K562 (cell line): Measurements from ENCODE around the gene HEATR1. TPM values are rescaled to one million over a fixed set of nuclear protein-coding genes. Genes with fewer than 3 reads are reported as not detected.

Source experiments
- ATF3 ChIP-seq, 2 experiments: fragments of 450-650 bp in 1 of 2; sonication (generic) in 1 of 2; formaldehyde crosslinking in 1 of 2; IDR thresholded peaks in 1 of 2; conservative IDR thresholded peaks in 1 of 2; 2 replicates each; pipeline versions ENCODE4 v1.6.1 to v1.8.1; 2016 to 2023; ENCODE audit warnings: mild to moderate bottlenecking in 2 of 2, moderate library complexity in 2 of 2, inconsistent platforms in 1 of 2, missing genetic modification reagents in 1 of 2
- BDP1 ChIP-seq: IDR thresholded peaks from 3 replicates; pipeline ENCODE4 v1.6.1; 2011; ENCODE audit not compliant: insufficient read length, insufficient read depth
- DMBX1 ChIP-seq: fragments of 250-450 bp; sonication (Bioruptor Pico); IDR thresholded peaks from 2 replicates; pipeline ENCODE4 v1.8.0; 2022; ENCODE audit warnings: inconsistent platforms, mild to moderate bottlenecking, moderate library complexity, borderline replicate concordance
- ELK3 ChIP-seq: fragments of 450-650 bp; formaldehyde crosslinking; IDR thresholded peaks from 2 replicates; pipeline ENCODE4 v1.4.0; 2020; ENCODE audit warnings: mild to moderate bottlenecking
- FOXP1 ChIP-seq: sonication (generic); formaldehyde crosslinking; IDR thresholded peaks from 2 replicates; pipeline ENCODE4 v1.8.0; 2022; ENCODE audit warnings: mild to moderate bottlenecking, missing genetic modification reagents
- GABPB1 ChIP-seq: sonication (generic); formaldehyde crosslinking; IDR thresholded peaks from 2 replicates; pipeline ENCODE4 v1.8.0; 2022; ENCODE audit warnings: mild to moderate bottlenecking, missing genetic modification reagents
- HDAC2 ChIP-seq: fragments of 450-650 bp; IDR thresholded peaks from 2 replicates; pipeline ENCODE4 v1.6.1; 2016; ENCODE audit warnings: mild to moderate bottlenecking
- MXI1 ChIP-seq: IDR thresholded peaks from 2 replicates; pipeline ENCODE4 v1.6.1; 2011; ENCODE audit warnings: low read depth, mild to moderate bottlenecking, improper control_type of control experiment, low read length
- NR2C2 ChIP-seq, 2 experiments: fragments of 200-800 bp in 1 of 2; sonication (Bioruptor generic) in 1 of 2; sonication (generic) in 1 of 2; formaldehyde crosslinking in 1 of 2; IDR thresholded peaks; 2 replicates each; pipeline versions ENCODE4 v1.6.1 to v1.8.0; 2016 to 2022; ENCODE audit warnings: mild to moderate bottlenecking in 1 of 2, missing compliant biosample characterization in 1 of 2, missing genetic modification characterization in 1 of 2, missing genetic modification reagents in 1 of 2
- SMARCA4 ChIP-seq: fragments of 450-650 bp; IDR thresholded peaks from 2 replicates; pipeline ENCODE4 v1.6.1; 2016
- SPI1 ChIP-seq: IDR thresholded peaks from 2 replicates; pipeline ENCODE4 v1.6.1; 2011; ENCODE audit warnings: low read depth, low read length, control low read depth, borderline replicate concordance
- TAF1 ChIP-seq: IDR thresholded peaks from 2 replicates; pipeline ENCODE4 v1.6.1; 2011; ENCODE audit warnings: mild to moderate bottlenecking, low read length, moderate library complexity; ENCODE audit not compliant: insufficient read depth, control insufficient read depth, severe bottlenecking; ENCODE audit errors: extremely low read depth
- TFE3 ChIP-seq: fragments of 450-650 bp; formaldehyde crosslinking; IDR thresholded peaks from 2 replicates; pipeline ENCODE4 v1.4.0; 2020; ENCODE audit warnings: mild to moderate bottlenecking, mixed read lengths
- THRB ChIP-seq: fragments of 450-650 bp; formaldehyde crosslinking; conservative IDR thresholded peaks from 2 replicates; pipeline ENCODE4 v1.4.0; 2022; ENCODE audit warnings: mild to moderate bottlenecking, missing genetic modification characterization
- ZBED1 ChIP-seq: IDR thresholded peaks from 2 replicates; pipeline ENCODE4 v1.6.1; 2014
- ZBTB9 ChIP-seq: fragments of 450-650 bp; formaldehyde crosslinking; IDR thresholded peaks from 2 replicates; pipeline ENCODE4 v1.4.0; 2020; ENCODE audit warnings: mild to moderate bottlenecking, moderate library complexity
- ZNF217 ChIP-seq: sonication (generic); formaldehyde crosslinking; IDR thresholded peaks from 2 replicates; pipeline ENCODE4 v1.8.0; 2022; ENCODE audit warnings: mild to moderate bottlenecking, missing genetic modification reagents
- ZNF23 ChIP-seq: fragments of 250-450 bp; sonication (Bioruptor Pico); IDR thresholded peaks from 2 replicates; pipeline ENCODE4 v1.4.0; 2020; ENCODE audit warnings: mild to moderate bottlenecking
- ZNF347 ChIP-seq: fragments of 450-650 bp; formaldehyde crosslinking; IDR thresholded peaks from 2 replicates; pipeline ENCODE4 v1.4.0; 2020; ENCODE audit warnings: low read depth, mild to moderate bottlenecking, moderate library complexity
- ZNF830 ChIP-seq: fragments of 250-450 bp; sonication (Bioruptor Pico); IDR thresholded peaks from 2 replicates; pipeline ENCODE4 v1.5.0; 2021; ENCODE audit warnings: mild to moderate bottlenecking
- polyA plus RNA-seq, 8 experiments: library from polyadenylated mRNA; depleted of rRNA in 4 of 8; stranded (reverse) in 5 of 8; unstranded in 3 of 8; fragments of >200 nt; fragmentation: Nextera tagmentation in 2 of 8; fragmentation: Illumina TruSeq in 1 of 8; extraction: Ambion mirVana in 2 of 8; extraction: Trizol in 1 of 8; gene quantifications; 2 replicates each; pipeline versions ENCODE4 v1.2.1 to v1.2.3, GENCODE V29; 2011 to 2014; ENCODE audit warnings: inconsistent platforms in 1 of 8, missing spikeins in 1 of 8
- total RNA-seq, 7 experiments: library from RNA; depleted of rRNA in 6 of 7; stranded (reverse); fragments of >200 nt in 6 of 7; fragmentation: Illumina TruSeq in 2 of 7; extraction: Trizol in 2 of 7; gene quantifications; 2 replicates each; pipeline versions ENCODE4 v1.2.1 to v1.2.3, GENCODE V29; 2011 to 2021; ENCODE audit warnings: low replicate concordance in 1 of 7

The HEATR1 gene
- total and polyA plus RNA-seq, 9 of the 15 experiments (the other 6 are each of a cell fraction or from before 2014, with no cell fraction given) = 28.3 to 108 (median 50.9) TPM

- TF ChIP-seq NR2C2 (CRISPR knock-in tag; IDR thresholded peaks at IDR 0.05) (peak; percentile 73), NR2C2 (tag; IDR thresholded peaks at IDR 0.05) (peak; percentile 96), HDAC2 (peak; percentile 80), FOXP1 (peak; percentile 76; the same call in 1 of the 2 replicates), ZBTB9 (CRISPR knock-in tag) (0 out of 2 replicates have a peak, but pooled peaks have one; percentile 26), ZNF217 (CRISPR knock-in tag) (no peak), SMARCA4 (peak; percentile 56; the same call in 1 of the 2 replicates), ELK3 (CRISPR knock-in tag) (no peak), TAF1 (peak; percentile 83), TFE3 (peak; percentile 99), ATF3 (IDR thresholded peaks at IDR 0.05) (no peak; the same call in 1 of the 2 replicates), ATF3 (CRISPR knock-in tag; conservative IDR thresholded peaks at IDR 0.05) (0 out of 2 replicates have a peak, but pooled peaks have one; percentile 52), THRB (CRISPR knock-in tag) (peak; percentile 38; the same call in 1 of the 2 replicates), ZBED1 (0 out of 2 replicates have a peak, but pooled peaks have one; percentile 15), ZNF830 (CRISPR knock-in tag) (no peak), BDP1 (no peak), DMBX1 (0 out of 2 replicates have a peak, but pooled peaks have one; percentile 55), ZNF347 (no peak), ZNF23 (CRISPR knock-in tag) (no peak), MXI1 (peak; percentile 98), SPI1 (0 out of 2 replicates have a peak, but pooled peaks have one; percentile 35), GABPB1 (CRISPR knock-in tag) (peak; percentile 87)
Observed at GRCh38 chr1:236603991-236604904, at the start of gene HEATR1 (continued).
